Naive thymus-derived CD4-positive, alpha-beta T cell (primary cell): ENCODE results near the gene ZNF547. TPM values are rescaled to one million over a fixed set of nuclear protein-coding genes. Genes with fewer than 3 reads are reported as not detected.
"Not testable (repeated sequence)": the region's sequence is repeated elsewhere in the genome, so short reads cannot be mapped to it uniquely, and the experiment has no call there.

Experiments
- ATAC-seq: fragments of 150-1000 bp; cut with Tn5 transposase; 2 replicates; pipeline ENCODE4 v1.10.0; 2021; ENCODE audit warnings: mild to moderate bottlenecking, moderate library complexity
- CTCF ChIA-PET: fragments of 350-600 bp; sonication (Branson Sonifier 250); formaldehyde crosslinking; loops from one replicate; lab custom pipeline; 2021; ENCODE audit warnings: antibody characterized with exemption; lab: Charles Lee
- POLR2A ChIA-PET: fragments of 350-600 bp; sonication (Branson Sonifier 250); formaldehyde crosslinking; loops from one replicate; lab custom pipeline; 2021; ENCODE audit warnings: antibody characterized with exemption, inconsistent platforms; lab: Charles Lee
- DNase-seq, 9 donors: peaks; one replicate each; pipeline versions ENCODE4 v3.0.0 to v3.0.0-alpha.2; 2020 to 2022; ENCODE audit warnings: mixed read lengths in 1 of 9
- H3K27ac ChIP-seq: one replicate; pipeline ENCODE4 v1.7.0; 2013; ENCODE audit warnings: mild to moderate bottlenecking, low read depth, low read length, moderate library complexity
- H3K27me3 ChIP-seq, 2 donors: one replicate each; pipeline ENCODE4 v1.7.0; 2013; ENCODE audit warnings: low read length in 2 of 2, mild to moderate bottlenecking in 2 of 2, moderate library complexity in 2 of 2; ENCODE audit not compliant: control insufficient read depth in 2 of 2, insufficient read depth in 2 of 2
- H3K36me3 ChIP-seq, 3 experiments: 1 replicate in 2 of 3; 2 replicates in 1 of 3; pipeline ENCODE4 v1.7.0; 2013; ENCODE audit warnings: low read length in 3 of 3, mild to moderate bottlenecking in 3 of 3, moderate library complexity in 1 of 3; ENCODE audit not compliant: insufficient read depth in 3 of 3, control insufficient read depth in 2 of 3
- H3K4me1 ChIP-seq, 2 donors: one replicate each; pipeline ENCODE4 v1.7.0; 2013; ENCODE audit warnings: low read length in 2 of 2, mild to moderate bottlenecking in 2 of 2, moderate library complexity in 1 of 2; ENCODE audit not compliant: control insufficient read depth in 2 of 2, insufficient read depth in 2 of 2
- H3K4me3 ChIP-seq: 2 replicates; pipeline ENCODE4 v1.7.0; 2013; ENCODE audit warnings: mild to moderate bottlenecking, low read length
- H3K9me3 ChIP-seq, 3 experiments: 1 replicate in 2 of 3; 2 replicates in 1 of 3; pipeline ENCODE4 v1.7.0; 2013; ENCODE audit warnings: low read length in 3 of 3; ENCODE audit not compliant: control insufficient read depth in 2 of 3
- H3K27ac Mint-ChIP-seq, 9 donors: one replicate each; pipeline ENCODE4 v1.8.0; 2020 to 2022; ENCODE audit warnings: mixed read lengths in 9 of 9, mild to moderate bottlenecking in 8 of 9, moderate library complexity in 5 of 9, inconsistent platforms in 2 of 9
- H3K27me3 Mint-ChIP-seq, 5 donors: one replicate each; pipeline ENCODE4 v1.8.0; 2021 to 2022; ENCODE audit warnings: mixed read lengths in 5 of 5, mild to moderate bottlenecking in 1 of 5
- H3K36me3 Mint-ChIP-seq, 5 donors: one replicate each; pipeline ENCODE4 v1.8.0; 2020 to 2022; ENCODE audit warnings: mixed read lengths in 5 of 5, mild to moderate bottlenecking in 3 of 5, inconsistent platforms in 1 of 5
- H3K4me1 Mint-ChIP-seq, 7 donors: one replicate each; pipeline ENCODE4 v1.8.0; 2020 to 2022; ENCODE audit warnings: mixed read lengths in 7 of 7, mild to moderate bottlenecking in 3 of 7, inconsistent platforms in 1 of 7
- H3K4me3 Mint-ChIP-seq, 10 donors: one replicate each; pipeline ENCODE4 v1.8.0; 2020 to 2022; ENCODE audit warnings: mild to moderate bottlenecking in 10 of 10, mixed read lengths in 10 of 10, moderate library complexity in 6 of 10, inconsistent platforms in 2 of 10
- H3K9me3 Mint-ChIP-seq, 11 donors: one replicate each; pipeline ENCODE4 v1.8.0; 2020 to 2022; ENCODE audit warnings: mixed read lengths in 11 of 11, mild to moderate bottlenecking in 4 of 11, inconsistent platforms in 1 of 11, moderate library complexity in 1 of 11
- intact Hi-C, 2 donors: fragments of 100-400 bp; cut with micrococcal nuclease; formaldehyde crosslinking; loops; one replicate each; pipeline ENCODE4 v1.15.1; 2023
- polyA plus RNA-seq, 2 donors: library from polyadenylated mRNA; unstranded; fragments of 300-500 nt; fragmentation: Illumina TruSeq; gene quantifications; one replicate each; pipeline ENCODE4 v1.2.3, GENCODE V29; 2021
- total RNA-seq, 6 experiments: library from RNA in 5 of 6; stranded (reverse) in 5 of 6; gene quantifications; 1 replicate in 5 of 6; 2 replicates in 1 of 6; pipeline ENCODE4 v1.2.3 and lab custom pipeline; 2021 to 2026

ZNF547 gene
- total and polyA plus RNA-seq, 7 experiments from 2014 or later, result 0.40 to 10.1 (median 1.7) TPM

DNA sequence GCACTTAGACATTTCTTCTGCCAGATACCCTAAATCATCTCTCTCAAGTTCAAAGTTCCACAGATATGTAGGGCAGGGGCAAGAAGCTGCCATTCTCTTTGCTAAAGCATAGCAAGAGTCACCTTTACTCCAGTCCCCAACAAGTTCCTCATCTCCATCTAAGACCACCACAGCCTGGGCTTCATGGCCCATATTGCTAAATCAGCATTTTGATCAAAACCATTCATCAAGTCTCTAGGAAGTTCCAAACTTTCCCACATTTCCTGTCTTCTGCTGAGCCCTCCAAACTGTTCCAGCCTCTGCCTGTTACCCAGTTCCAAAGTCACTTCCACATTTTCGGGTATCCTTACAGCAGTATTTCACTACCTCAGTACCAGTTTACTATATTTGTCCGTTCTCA is 11.3 kb downstream of the ZNF547 start:
- H3K27ac Mint-ChIP-seq, H3K4me3 ChIP-seq, H3K27me3 Mint-ChIP-seq, POLR2A ChIA-PET, ATAC-seq, H3K27me3 ChIP-seq, H3K4me1 Mint-ChIP-seq, DNase-seq, H3K27ac ChIP-seq, H3K4me3 Mint-ChIP-seq, CTCF ChIA-PET, intact Hi-C loops, H3K4me1 ChIP-seq: not testable (repeated sequence)
- Mint-ChIP-seq H3K36me3 (peaks cover 69 to 85% (median 82%) of the 10 kb centered on the region in 5 donors), H3K9me3 (peaks cover 17 to 94% (median 63%) of the 10 kb centered on the region in 11 donors)
- Histone ChIP-seq H3K36me3 (peaks cover 0 to 48% (median 5%) of the 10 kb centered on the region in 3 experiments), H3K9me3 (peaks cover 0 to 60% (median 20%) of the 10 kb centered on the region in 3 experiments)

- Mint-ChIP-seq H3K27ac (no peak overlapping the region), H3K27me3 (no peaks in the 10 kb centered on the region), H3K4me3 (no peak overlapping the region), H3K4me1 (peaks cover 0 to 1% (median 0%) of the 10 kb centered on the region in 7 donors), H3K9me3 (peaks cover 17 to 99% (median 65%) of the 10 kb centered on the region in 11 donors), H3K36me3 (peaks cover 62 to 78% (median 75%) of the 10 kb centered on the region in 5 donors)
- intact Hi-C loops, result no loop called here
- ChIA-PET POLR2A (no interaction called here), CTCF (no interaction called here)
- Histone ChIP-seq H3K4me1 (no peaks in the 10 kb centered on the region), H3K27me3 (no peaks in the 10 kb centered on the region), H3K36me3 (peaks cover 0 to 46% (median 5%) of the 10 kb centered on the region in 3 experiments), H3K4me3 (no peak overlapping the region), H3K9me3 (peaks cover 5 to 73% (median 20%) of the 10 kb centered on the region in 3 experiments), H3K27ac (no peak overlapping the region)
- ATAC-seq (no peak), DNase-seq (no peak)
These were observed 12.8 kb downstream of the ZNF547 start for GRCh38 chr19:57376151-57376550.

GRCh38 chr19:57377498-57378146 is 14.3 kb downstream of the ZNF547 start:
- CTCF ChIA-PET, result no interaction called here
- no peak for DNase-seq
- ATAC-seq, result no peak
- POLR2A ChIA-PET, result no interaction called here
- no peak overlapping the region for H3K4me3 Mint-ChIP-seq
- H3K27me3 ChIP-seq, result no peaks in the 10 kb centered on the region
- H3K9me3 ChIP-seq, result peaks cover 5 to 68% (median 20%) of the 10 kb centered on the region in 3 experiments
- no peak overlapping the region for H3K4me3 ChIP-seq
- H3K4me1 ChIP-seq, result no peaks in the 10 kb centered on the region
- H3K36me3 ChIP-seq, result peaks cover 0 to 34% (median 5%) of the 10 kb centered on the region in 3 experiments
- H3K4me1 Mint-ChIP-seq, result no peaks in the 10 kb centered on the region
- H3K27ac Mint-ChIP-seq, result no peak overlapping the region
- intact Hi-C loops, result no loop called here
- no peaks in the 10 kb centered on the region for H3K27me3 Mint-ChIP-seq
- H3K36me3 Mint-ChIP-seq, result peaks cover 47 to 67% (median 62%) of the 10 kb centered on the region in 5 donors
- H3K27ac ChIP-seq, result no peak overlapping the region
- H3K9me3 Mint-ChIP-seq, result peaks cover 10 to 92% (median 65%) of the 10 kb centered on the region in 11 donors

- Mint-ChIP-seq H3K27ac (no peak overlapping the region), H3K4me3 (no peak overlapping the region), H3K36me3 (peaks cover 26 to 35% (median 32%) of the 10 kb centered on the region in 5 donors), H3K9me3 (peaks cover 0 to 80% (median 45%) of the 10 kb centered on the region in 11 donors), H3K27me3 (peaks cover 0 to 3% (median 0%) of the 10 kb centered on the region in 5 donors), H3K4me1 (no peaks in the 10 kb centered on the region)
- Histone ChIP-seq H3K4me1 (no peaks in the 10 kb centered on the region), H3K27ac (no peak overlapping the region), H3K9me3 (peaks cover 5 to 50% (median 20%) of the 10 kb centered on the region in 3 experiments), H3K27me3 (no peaks in the 10 kb centered on the region), H3K36me3 (peaks cover 0 to 11% (median 5%) of the 10 kb centered on the region in 3 experiments), H3K4me3 (no peak overlapping the region)
- DNase-seq, result no peak
- ChIA-PET POLR2A (no interaction called here), CTCF (no interaction called here)
- ATAC-seq, result no peak
- intact Hi-C loops, result loop anchor here in 1 of 2 donors (10.0 kb wide), 1 partner anchor 434 kb away; the partner anchor contains the start of gene ZNF552
These were observed 17.6 kb downstream of the ZNF547 start for GRCh38 chr19:57380923-57381322.

- POLR2A ChIA-PET, result interaction anchor here (0.7 kb wide), 1 partner anchor 111 kb away, joined by 3 read pairs; no protein-coding TSS in a partner anchor
- ATAC-seq (no peak), DNase-seq (no peak)
- Mint-ChIP-seq H3K9me3 (peaks cover 6 to 74% (median 32%) of the 10 kb centered on the region in 11 donors), H3K36me3 (peaks cover 14 to 30% (median 16%) of the 10 kb centered on the region in 5 donors), H3K27me3 (peaks cover 0 to 3% (median 0%) of the 10 kb centered on the region in 5 donors), H3K27ac (no peak overlapping the region), H3K4me1 (no peaks in the 10 kb centered on the region), H3K4me3 (no peak overlapping the region)
- Histone ChIP-seq H3K4me1 (no peaks in the 10 kb centered on the region), H3K9me3 (peaks cover 5 to 30% (median 7%) of the 10 kb centered on the region in 3 experiments), H3K4me3 (no peak overlapping the region), H3K27ac (no peak overlapping the region), H3K36me3 (peaks cover 0 to 1% (median 0%) of the 10 kb centered on the region in 3 experiments), H3K27me3 (no peaks in the 10 kb centered on the region)
- intact Hi-C loops, result loop anchor here in 1 of 2 donors (10.0 kb wide), 1 partner anchor 432 kb away; the partner anchor contains the start of gene ZNF552
- CTCF ChIA-PET, result interaction anchor here (0.6 kb wide), 1 partner anchor 25 kb away, joined by 3 read pairs; no protein-coding TSS in a partner anchor
These were observed 19.6 kb downstream of the ZNF547 start for GRCh38 chr19:57382806-57383488.

- Mint-ChIP-seq H3K36me3 (peaks cover 15 to 50% (median 46%) of the 10 kb centered on the region in 5 donors), H3K4me1 (peaks cover 11 to 41% (median 27%) of the 10 kb centered on the region in 7 donors), H3K27ac (peak overlapping the region; percentile 91 to 100 (median 97)), H3K9me3 (peaks cover 1 to 82% (median 26%) of the 10 kb centered on the region in 11 donors), H3K4me3 (peak overlapping the region; percentile 89 to 100 (median 97)), H3K27me3 (no peaks in the 10 kb centered on the region)
- DNase-seq (no peak), ATAC-seq (no peak)
- H3K4me3 ChIP-seq, result peak overlapping the region; percentile 72
- H3K36me3 ChIP-seq, result peaks cover 0 to 16% (median 6%) of the 10 kb centered on the region in 3 experiments
- H3K27ac ChIP-seq, result peak overlapping the region; percentile 93
- intact Hi-C loops, result loop anchor here (1.0 to 10.0 kb wide), 21 partner anchors 22 to 916 kb away; partner anchors contain the start of genes TRAPPC2B (in 2 of the 2), ZNF17 (in 2 of the 2), ZNF304 (in 2 of the 2) and ZNF417 (in 2 of the 2)
- peaks cover 0 to 9% (median 0%) of the 10 kb centered on the region in 3 experiments for H3K9me3 ChIP-seq
- CTCF ChIA-PET, result interaction anchor here (0.6 to 0.9 kb wide), 3 partner anchors 17 to 514 kb away, joined by 3 to 5 read pairs (median 4); partner anchors contain the start of gene ZNF304
- peaks cover 13 to 15% of the 10 kb centered on the region in 2 donors for H3K4me1 ChIP-seq
- no peaks in the 10 kb centered on the region for H3K27me3 ChIP-seq
- POLR2A ChIA-PET, result interaction anchor here (0.7 to 2.0 kb wide), 14 partner anchors 21 to 985 kb away, joined by 3 to 10 read pairs (median 4); partner anchors contain the start of genes TRAPPC2B, ZNF17, ZNF274 and ZNF304
These were observed 25.9 kb downstream of the ZNF547 start for GRCh38 chr19:57389194-57389729.
